Type B pancreatic cell (in vitro differentiated cells): Measurements from ENCODE around the gene FEZ2. TPM values are rescaled to one million over a fixed set of nuclear protein-coding genes. Genes with fewer than 3 reads are reported as not detected.

Experiments
- DNase-seq: peaks from one replicate; pipeline ENCODE4 v3.0.0; 2021; ENCODE audit warnings: mixed read lengths; ENCODE audit not compliant: unreplicated experiment; ENCODE audit errors: extremely low spot score
- H3K27ac Mint-ChIP-seq: 2 replicates; pipeline ENCODE4 v1.8.0; 2021; ENCODE audit warnings: mild to moderate bottlenecking, mixed read lengths
- H3K27me3 Mint-ChIP-seq: 2 replicates; pipeline ENCODE4 v1.8.0; 2021; ENCODE audit warnings: mixed read lengths
- H3K36me3 Mint-ChIP-seq: 2 replicates; pipeline ENCODE4 v1.8.0; 2021; ENCODE audit warnings: mixed read lengths
- H3K4me1 Mint-ChIP-seq: one replicate; pipeline ENCODE4 v1.8.0; 2021; ENCODE audit warnings: mixed read lengths; ENCODE audit not compliant: unreplicated experiment
- H3K4me3 Mint-ChIP-seq: 2 replicates; pipeline ENCODE4 v1.8.0; 2021; ENCODE audit warnings: mild to moderate bottlenecking, mixed read lengths
- H3K9me3 Mint-ChIP-seq: 2 replicates; pipeline ENCODE4 v1.8.0; 2021; ENCODE audit warnings: mixed read lengths
- total RNA-seq: library from RNA; stranded (reverse); gene quantifications from 2 replicates; pipeline ENCODE4 v1.2.1, GENCODE V29; 2021; ENCODE audit warnings: low replicate concordance
- TF ChIP-seq, protein P1 (sequence below): fragments of 200-600 bp; sonication (generic); conservative IDR thresholded peaks from 2 replicates; pipeline ENCODE4 v1.5.0; 2021; ENCODE audit warnings: antibody characterized with exemption, mild to moderate bottlenecking

Gene FEZ2
- total RNA-seq, 1 donor from 2014 or later, result 34.4 TPM

DNA sequence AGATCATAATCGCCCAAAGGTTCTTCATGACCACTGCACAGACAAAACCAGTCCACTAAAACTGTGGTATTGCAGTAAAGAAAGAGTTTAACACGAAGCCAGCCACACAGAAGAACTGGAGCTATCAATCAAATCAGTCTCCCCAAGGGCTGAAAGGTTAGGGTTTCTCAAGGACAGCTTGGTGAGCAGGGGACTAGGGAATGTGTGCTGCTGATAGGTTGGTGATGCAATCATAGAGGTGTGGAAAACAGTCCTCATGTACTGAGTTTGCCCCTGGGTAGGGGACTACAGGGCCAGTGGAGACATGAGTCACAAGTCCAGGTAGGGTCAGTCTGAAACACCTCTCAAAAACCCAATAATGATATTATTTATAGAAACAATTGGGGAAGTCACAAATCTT is 27.3 kb upstream of the FEZ2 start:
- peaks cover 5% of the 10 kb centered on the region for H3K9me3 Mint-ChIP-seq
- TF ChIP-seq, protein P1, sequence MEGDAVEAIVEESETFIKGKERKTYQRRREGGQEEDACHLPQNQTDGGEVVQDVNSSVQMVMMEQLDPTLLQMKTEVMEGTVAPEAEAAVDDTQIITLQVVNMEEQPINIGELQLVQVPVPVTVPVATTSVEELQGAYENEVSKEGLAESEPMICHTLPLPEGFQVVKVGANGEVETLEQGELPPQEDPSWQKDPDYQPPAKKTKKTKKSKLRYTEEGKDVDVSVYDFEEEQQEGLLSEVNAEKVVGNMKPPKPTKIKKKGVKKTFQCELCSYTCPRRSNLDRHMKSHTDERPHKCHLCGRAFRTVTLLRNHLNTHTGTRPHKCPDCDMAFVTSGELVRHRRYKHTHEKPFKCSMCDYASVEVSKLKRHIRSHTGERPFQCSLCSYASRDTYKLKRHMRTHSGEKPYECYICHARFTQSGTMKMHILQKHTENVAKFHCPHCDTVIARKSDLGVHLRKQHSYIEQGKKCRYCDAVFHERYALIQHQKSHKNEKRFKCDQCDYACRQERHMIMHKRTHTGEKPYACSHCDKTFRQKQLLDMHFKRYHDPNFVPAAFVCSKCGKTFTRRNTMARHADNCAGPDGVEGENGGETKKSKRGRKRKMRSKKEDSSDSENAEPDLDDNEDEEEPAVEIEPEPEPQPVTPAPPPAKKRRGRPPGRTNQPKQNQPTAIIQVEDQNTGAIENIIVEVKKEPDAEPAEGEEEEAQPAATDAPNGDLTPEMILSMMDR, result no peak
- H3K27me3 Mint-ChIP-seq, result no peaks in the 10 kb centered on the region
- H3K36me3 Mint-ChIP-seq, result no peaks in the 10 kb centered on the region
- no peak overlapping the region for H3K4me3 Mint-ChIP-seq
- H3K27ac Mint-ChIP-seq, result no peak overlapping the region
- no peaks in the 10 kb centered on the region for H3K4me1 Mint-ChIP-seq
- no peak for DNase-seq

DNA sequence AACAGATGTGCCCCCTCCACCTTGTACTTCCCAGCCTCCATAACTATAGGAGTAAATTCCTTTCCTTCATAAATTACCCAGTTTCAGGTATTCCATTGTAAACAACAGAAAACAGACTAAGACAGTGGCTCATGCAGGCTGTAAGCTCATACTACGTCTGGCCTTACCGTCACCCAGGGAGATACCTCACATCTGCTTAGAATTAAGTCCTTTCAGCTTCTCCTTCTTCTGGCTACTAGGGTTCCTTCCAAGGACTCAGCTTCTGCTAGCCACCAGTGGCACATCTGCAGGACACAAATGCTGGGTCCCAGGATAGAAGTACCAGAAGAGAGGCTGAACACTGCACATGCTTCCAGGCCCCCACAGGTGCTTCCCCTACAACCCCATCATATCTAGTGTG is 22.4 kb upstream of the FEZ2 start:
- TF ChIP-seq, protein P1, result no peak
- DNase-seq, result no peak
- Mint-ChIP-seq H3K27me3 (no peaks in the 10 kb centered on the region), H3K4me3 (no peak overlapping the region), H3K9me3 (no peaks in the 10 kb centered on the region), H3K36me3 (no peaks in the 10 kb centered on the region), H3K4me1 (peaks cover 8% of the 10 kb centered on the region), H3K27ac (no peak overlapping the region)

DNA sequence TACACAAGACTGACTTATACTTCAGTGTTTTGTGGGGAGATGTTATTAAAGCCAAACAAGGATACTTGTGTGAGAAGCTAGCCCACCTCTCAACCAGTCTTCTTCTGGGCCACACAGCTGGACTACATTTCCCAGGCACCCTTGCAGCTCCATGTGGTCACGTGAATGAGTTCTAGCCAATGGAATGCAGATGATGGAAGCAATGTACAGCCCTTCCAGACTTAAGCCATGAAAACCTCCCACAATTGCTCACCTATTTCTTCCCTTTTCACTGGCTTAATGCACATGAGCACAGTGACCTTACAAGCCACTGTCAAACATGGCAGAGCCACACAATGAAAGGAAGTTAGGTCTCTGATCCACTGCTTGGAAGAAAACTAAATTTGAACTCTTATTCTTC is 20.4 kb upstream of the FEZ2 start:
- H3K4me1 Mint-ChIP-seq, result peaks cover 15% of the 10 kb centered on the region
- TF ChIP-seq, protein P1, result no peak
- H3K27me3 Mint-ChIP-seq, result no peaks in the 10 kb centered on the region
- H3K36me3 Mint-ChIP-seq, result no peaks in the 10 kb centered on the region
- DNase-seq, result no peak
- H3K4me3 Mint-ChIP-seq, result no peak overlapping the region
- H3K27ac Mint-ChIP-seq, result no peak overlapping the region
- H3K9me3 Mint-ChIP-seq, result no peaks in the 10 kb centered on the region

DNA sequence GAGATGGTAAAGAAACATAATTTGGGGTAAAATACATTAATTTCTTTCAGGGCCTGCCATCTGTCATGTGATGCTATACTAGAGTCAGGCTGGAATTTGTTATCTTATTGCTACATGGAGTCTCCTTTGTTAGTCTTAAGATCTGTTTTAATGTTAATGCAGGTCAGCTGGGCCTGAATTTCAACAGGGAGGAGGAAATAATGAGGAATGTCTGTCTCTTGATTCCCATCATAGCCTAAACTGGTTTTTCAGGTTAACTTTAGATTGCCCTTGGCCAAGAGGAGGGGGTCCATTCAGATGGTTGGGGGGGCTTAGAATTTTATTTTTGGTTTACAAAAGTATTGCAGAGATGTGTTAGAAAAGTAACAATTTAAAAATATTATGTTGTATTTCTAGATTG is 19.0 kb upstream of the FEZ2 start:
- no peaks in the 10 kb centered on the region for H3K36me3 Mint-ChIP-seq
- H3K4me1 Mint-ChIP-seq, result peaks cover 15% of the 10 kb centered on the region
- H3K27me3 Mint-ChIP-seq, result no peaks in the 10 kb centered on the region
- H3K9me3 Mint-ChIP-seq, result no peaks in the 10 kb centered on the region
- TF ChIP-seq, protein P1, result no peak
- DNase-seq, result no peak
- peak overlapping the region; percentile 83 for H3K27ac Mint-ChIP-seq
- H3K4me3 Mint-ChIP-seq, result no peak overlapping the region

DNA sequence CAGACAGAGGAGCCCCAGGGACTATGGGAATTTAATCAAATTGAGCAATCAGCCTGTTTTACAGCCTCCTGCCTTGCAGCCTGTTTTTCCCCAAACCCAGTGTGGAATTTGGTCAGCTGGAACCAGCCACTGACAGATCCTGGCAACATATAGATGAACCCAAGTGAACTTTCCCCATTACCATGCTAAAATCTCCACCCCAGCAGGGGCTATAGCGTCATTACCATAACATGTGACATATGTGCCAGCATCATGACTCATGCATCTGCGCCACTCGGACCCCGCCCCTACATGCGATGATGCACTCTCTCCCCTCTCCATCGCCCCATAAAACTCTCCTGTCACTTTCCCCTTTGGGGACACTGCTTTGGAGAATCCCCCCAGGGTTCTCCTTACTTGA is 17.3 kb upstream of the FEZ2 start:
- Mint-ChIP-seq H3K27me3 (no peaks in the 10 kb centered on the region), H3K4me1 (peaks cover 15% of the 10 kb centered on the region), H3K36me3 (no peaks in the 10 kb centered on the region), H3K9me3 (no peaks in the 10 kb centered on the region), H3K27ac (peak overlapping the region; percentile 60), H3K4me3 (peak overlapping the region; percentile 8)
- no peak for DNase-seq
- TF ChIP-seq, protein P1, result no peak

DNA sequence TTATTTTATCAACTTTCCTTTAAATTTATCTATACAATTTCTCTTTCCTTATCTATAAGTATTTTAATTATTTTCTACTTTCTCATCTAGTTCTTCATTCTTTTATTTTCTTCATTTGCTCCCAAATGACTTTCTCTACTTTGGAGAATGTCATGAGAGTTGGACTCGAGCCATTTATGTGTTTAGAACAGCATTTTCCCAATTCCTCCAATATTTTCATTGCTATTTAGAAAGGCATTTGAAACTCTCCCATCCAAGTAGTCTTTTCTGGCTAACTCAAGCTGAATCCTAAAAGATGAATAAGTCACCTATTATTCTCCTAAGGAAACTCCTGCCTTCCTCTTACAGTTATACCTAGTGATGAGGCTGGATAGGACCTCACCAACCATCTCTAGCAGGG is 15.8 kb upstream of the FEZ2 start:
- no peaks in the 10 kb centered on the region for H3K27me3 Mint-ChIP-seq
- no peaks in the 10 kb centered on the region for H3K36me3 Mint-ChIP-seq
- H3K4me1 Mint-ChIP-seq, result peaks cover 15% of the 10 kb centered on the region
- no peak for DNase-seq
- H3K27ac Mint-ChIP-seq, result no peak overlapping the region
- H3K9me3 Mint-ChIP-seq, result no peaks in the 10 kb centered on the region
- TF ChIP-seq, protein P1, result no peak
- no peak overlapping the region for H3K4me3 Mint-ChIP-seq
